Measurements from ENCODE around the gene MCHR2. TPM values are rescaled to one million over a fixed set of nuclear protein-coding genes. Genes with fewer than 3 reads are reported as not detected.

The MCHR2 gene
- polyA plus RNA-seq, 2 donors, result not detected

- Histone ChIP-seq H3K36me3 (ENCODE audit: control insufficient read depth in 2 of 2, insufficient read depth in 2 of 2, low read length in 1 of 2) (no peaks in the 10 kb centered on the region), H3K27me3 (ENCODE audit: control insufficient read depth in 1 of 2, insufficient read depth in 2 of 2, low read length in 2 of 2) (no peaks in the 10 kb centered on the region), H3K9me3 (ENCODE audit: control insufficient read depth in 2 of 2, insufficient read depth in 1 of 2, low read depth in 1 of 2, low read length in 1 of 2) (no peaks in the 10 kb centered on the region), H3K4me3 (ENCODE audit: low read depth in 1 of 2, low read length in 2 of 2) (no peak overlapping the region), H3K4me1 (ENCODE audit: control insufficient read depth in 2 of 2, insufficient read depth in 2 of 2, low read length in 1 of 2) (no peaks in the 10 kb centered on the region), H3K27ac (ENCODE audit: low read depth in 2 of 2, low read length in 1 of 2) (no peak overlapping the region)
- WGBS, 2 donors, result 77 to 84% methylated on average over 4 of the region's 4 CpGs
These were observed 119.0 kb downstream of the MCHR2 start for GRCh38 chr6:99875068-99875467.

- no peaks in the 10 kb centered on the region for H3K27me3 ChIP-seq (ENCODE audit: control insufficient read depth in 1 of 2, insufficient read depth in 2 of 2, low read length in 2 of 2)
- H3K36me3 ChIP-seq (ENCODE audit: control insufficient read depth in 2 of 2, insufficient read depth in 2 of 2, low read length in 1 of 2), result no peaks in the 10 kb centered on the region
- no peaks in the 10 kb centered on the region for H3K9me3 ChIP-seq (ENCODE audit: control insufficient read depth in 2 of 2, insufficient read depth in 1 of 2, low read depth in 1 of 2, low read length in 1 of 2)
- H3K27ac ChIP-seq (ENCODE audit: low read depth in 2 of 2, low read length in 1 of 2), result no peak overlapping the region
- H3K4me3 ChIP-seq (ENCODE audit: low read depth in 1 of 2, low read length in 2 of 2), result no peak overlapping the region
- H3K4me1 ChIP-seq (ENCODE audit: control insufficient read depth in 2 of 2, insufficient read depth in 2 of 2, low read length in 1 of 2), result no peaks in the 10 kb centered on the region
- 70 to 76% methylated on average over 2 of the region's 2 CpGs for WGBS, 2 donors
These were observed 120.9 kb downstream of the MCHR2 start for GRCh38 chr6:99873084-99873483.

GRCh38 chr6:99871641-99872040, 122.4 kb downstream of the MCHR2 start:
- no peak overlapping the region for H3K27ac ChIP-seq (ENCODE audit: low read depth in 2 of 2, low read length in 1 of 2)
- H3K36me3 ChIP-seq (ENCODE audit: control insufficient read depth in 2 of 2, insufficient read depth in 2 of 2, low read length in 1 of 2), result no peaks in the 10 kb centered on the region
- H3K4me1 ChIP-seq (ENCODE audit: control insufficient read depth in 2 of 2, insufficient read depth in 2 of 2, low read length in 1 of 2), result no peaks in the 10 kb centered on the region
- no peak overlapping the region for H3K4me3 ChIP-seq (ENCODE audit: low read depth in 1 of 2, low read length in 2 of 2)
- no peaks in the 10 kb centered on the region for H3K27me3 ChIP-seq (ENCODE audit: control insufficient read depth in 1 of 2, insufficient read depth in 2 of 2, low read length in 2 of 2)
- H3K9me3 ChIP-seq (ENCODE audit: control insufficient read depth in 2 of 2, insufficient read depth in 1 of 2, low read depth in 1 of 2, low read length in 1 of 2), result no peaks in the 10 kb centered on the region
- 49 to 52% methylated on average over 3 of the region's 3 CpGs for WGBS, 2 donors

Data from esophagus (tissue), 2 donors.